Activated CD4-positive, CD25-positive, alpha-beta regulatory T cell treated with anti-CD3 and anti-CD28 coated beads, Interleukin-2, amount 50 U/mL, for 24 hours (primary cell): ENCODE results near the gene CCDC97.
"Not testable (repeated sequence)": the region's sequence is repeated elsewhere in the genome, so short reads cannot be mapped to it uniquely, and the experiment has no call there.

Experiments
- ATAC-seq, 2 donors: fragments of 150-1000 bp; cut with Tn5 transposase; one replicate each; pipeline ENCODE4 v1.10.0; 2021; ENCODE audit warnings: mild to moderate bottlenecking in 1 of 2, moderate library complexity in 1 of 2

CCDC97 gene

DNA sequence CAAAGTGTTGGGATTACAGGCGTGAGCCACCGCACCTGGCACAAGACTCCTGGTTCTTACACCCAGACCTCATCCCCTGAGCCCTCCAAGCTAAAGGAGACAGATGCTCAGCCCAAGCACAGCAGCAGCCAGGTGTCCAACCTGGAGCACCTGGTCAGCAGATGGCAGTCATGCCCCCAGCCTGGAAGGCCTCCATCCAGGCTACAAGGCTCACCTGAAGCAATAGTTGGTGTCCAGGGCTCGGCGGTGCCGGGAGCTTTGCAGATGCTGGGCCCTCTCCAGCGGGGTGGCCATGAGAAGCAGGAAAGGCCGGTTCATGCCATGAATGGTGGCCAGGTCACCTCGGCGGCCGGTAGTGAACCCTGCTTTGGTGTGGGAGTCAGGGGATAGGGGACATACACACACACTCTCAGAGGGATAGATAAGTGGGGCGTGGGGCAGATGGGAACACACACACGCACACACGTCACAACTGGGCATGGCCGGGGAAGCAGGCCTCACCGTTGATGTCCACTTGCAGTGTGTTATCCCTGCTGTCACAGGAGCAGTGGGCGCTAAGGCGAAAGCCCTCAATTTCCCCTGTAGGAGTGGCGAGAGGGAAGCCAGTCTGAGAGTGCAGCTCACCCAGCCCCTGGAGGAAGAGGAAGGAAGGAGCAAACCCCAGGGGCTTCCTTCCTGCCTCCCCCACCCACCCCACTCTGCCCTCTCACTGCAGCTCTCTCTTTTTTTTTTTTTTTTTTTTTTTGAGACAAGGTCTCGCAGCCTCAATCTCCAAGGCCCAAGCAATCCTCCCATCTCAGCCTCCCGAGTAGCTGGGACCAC, 31.9 kb downstream of the CCDC97 start:
- ATAC-seq: no peak

DNA sequence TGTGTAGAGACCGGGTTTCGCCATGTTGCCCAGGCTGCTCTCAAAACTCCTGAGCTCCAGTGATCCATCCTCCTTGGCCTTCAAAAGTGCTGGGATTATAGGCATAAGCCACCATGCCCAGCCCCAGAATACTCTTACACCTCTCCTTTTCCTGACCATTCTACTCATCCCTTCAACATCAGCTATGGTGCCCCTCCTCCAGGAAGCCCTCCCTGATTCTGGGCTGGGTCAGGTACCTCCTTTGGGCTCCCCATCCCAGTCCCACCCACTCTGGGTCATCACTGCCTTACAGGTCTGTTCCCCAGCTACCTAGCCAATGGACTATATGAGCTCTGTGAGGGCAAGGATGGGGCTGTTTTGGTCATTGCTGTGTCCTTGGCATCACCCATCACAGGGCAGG, 34.2 kb downstream of the CCDC97 start:
- ATAC-seq: no peak

DNA sequence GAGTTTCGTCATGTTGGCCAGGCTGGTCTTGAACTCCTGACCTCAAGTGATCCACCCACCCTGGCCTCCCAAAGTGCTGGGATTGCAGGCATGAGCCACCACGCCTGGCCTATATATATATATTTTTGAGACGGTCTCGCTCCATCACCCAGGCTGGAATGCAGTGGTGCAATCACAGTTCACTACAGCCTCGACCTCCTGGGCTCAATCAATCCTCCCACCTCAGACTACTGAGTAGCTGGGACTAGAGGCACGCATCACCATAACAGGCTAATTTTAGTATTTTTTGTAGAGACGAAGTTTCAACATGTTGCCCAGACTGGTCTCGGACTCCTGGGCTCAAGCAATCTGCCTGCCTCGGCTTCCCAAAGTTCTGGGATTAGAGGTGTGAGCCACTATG, 36.9 kb downstream of the CCDC97 start:
- ATAC-seq: not testable (repeated sequence)

DNA sequence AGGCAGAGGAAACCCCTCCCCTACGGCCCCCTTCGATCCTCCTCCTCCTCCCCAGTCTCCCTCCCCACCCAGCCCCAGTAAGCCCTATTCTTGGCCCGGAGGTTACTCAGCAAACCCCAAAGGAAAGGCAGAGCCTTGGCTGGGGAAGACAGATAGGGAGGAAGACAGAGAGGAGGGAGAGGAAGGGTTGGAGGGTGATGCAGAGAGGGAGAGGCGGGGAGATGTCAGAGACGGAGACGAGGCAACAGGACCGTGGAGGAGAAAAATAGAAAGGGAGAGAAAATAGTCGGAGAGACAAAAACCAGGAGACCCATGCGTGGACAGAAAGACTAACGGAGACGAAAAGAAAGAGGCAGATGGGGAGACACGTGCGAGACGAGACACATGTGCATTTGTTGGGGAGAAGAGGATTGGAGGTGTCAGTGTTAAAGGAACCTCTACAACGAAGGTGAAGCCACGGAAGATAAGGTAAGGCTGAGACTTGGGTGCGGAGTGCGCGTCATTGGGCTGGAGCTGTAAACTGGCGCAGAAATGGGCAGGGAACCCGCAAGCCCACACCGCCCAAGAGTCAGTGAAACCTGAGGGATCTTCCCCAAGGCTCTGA, 40.9 kb downstream of the CCDC97 start:
- ATAC-seq: peak; percentile 5 to 12

DNA sequence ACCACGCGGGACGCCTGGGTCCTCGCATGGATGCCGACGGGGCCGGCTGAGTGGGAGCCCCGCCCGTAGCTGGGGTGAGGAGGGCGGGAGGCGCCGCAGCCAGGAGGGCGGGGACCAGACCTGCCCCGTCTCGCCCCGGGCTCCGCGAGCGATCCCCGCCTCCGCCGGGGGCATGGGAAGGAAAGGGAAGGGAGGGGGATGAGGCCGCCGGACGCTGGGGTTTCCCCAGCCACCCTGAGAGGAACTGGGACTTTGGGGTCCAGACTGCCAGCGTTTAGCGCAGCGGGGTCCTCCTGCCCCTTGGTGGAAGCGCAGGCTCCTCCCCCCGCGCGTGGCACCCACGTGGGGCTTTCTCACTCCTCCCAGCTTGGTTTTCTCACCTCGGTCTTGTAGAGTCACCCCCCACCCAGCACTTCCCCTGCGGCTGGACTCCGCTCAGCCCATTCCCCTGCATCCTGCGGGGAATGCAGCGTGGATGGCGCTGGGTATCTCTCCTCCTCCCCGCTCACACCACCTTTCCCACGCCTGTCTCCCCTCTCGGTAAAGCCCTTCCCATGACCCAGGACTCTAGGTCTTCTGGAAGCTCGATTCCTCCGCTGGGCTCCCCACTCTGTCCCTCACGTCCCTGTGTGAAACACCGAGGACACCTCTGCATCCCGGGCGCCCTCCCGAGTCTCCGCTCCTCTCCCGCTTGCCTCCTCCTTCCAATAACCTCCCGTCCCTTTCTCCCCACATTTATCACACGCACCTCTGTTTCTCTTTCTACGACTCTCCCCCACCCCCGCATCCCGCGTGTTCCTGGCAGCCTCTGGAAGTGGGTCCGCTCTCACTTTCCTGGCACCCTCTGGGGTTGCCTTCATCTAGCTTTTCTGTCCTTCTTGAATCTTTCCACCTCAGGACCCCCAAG, 41.6 kb downstream of the CCDC97 start:
- ATAC-seq: peak; percentile 64 to 69

DNA sequence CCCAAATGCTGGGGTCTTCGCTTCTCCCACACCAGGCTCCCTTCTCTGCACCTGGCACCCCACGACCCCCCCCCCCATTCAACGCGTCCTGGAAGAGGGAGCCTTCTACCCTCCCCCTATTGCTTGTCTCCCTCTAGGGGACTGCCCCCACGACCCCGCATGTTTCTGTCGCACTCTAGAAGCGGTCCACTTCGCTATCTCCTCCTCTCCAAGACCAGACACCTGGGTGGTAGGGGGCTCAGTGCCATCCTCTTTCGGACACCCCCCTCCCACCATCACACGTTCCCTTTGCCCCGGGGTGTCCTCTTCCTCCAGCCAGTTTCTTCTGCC, 42.3 kb downstream of the CCDC97 start:
- ATAC-seq: no peak

DNA sequence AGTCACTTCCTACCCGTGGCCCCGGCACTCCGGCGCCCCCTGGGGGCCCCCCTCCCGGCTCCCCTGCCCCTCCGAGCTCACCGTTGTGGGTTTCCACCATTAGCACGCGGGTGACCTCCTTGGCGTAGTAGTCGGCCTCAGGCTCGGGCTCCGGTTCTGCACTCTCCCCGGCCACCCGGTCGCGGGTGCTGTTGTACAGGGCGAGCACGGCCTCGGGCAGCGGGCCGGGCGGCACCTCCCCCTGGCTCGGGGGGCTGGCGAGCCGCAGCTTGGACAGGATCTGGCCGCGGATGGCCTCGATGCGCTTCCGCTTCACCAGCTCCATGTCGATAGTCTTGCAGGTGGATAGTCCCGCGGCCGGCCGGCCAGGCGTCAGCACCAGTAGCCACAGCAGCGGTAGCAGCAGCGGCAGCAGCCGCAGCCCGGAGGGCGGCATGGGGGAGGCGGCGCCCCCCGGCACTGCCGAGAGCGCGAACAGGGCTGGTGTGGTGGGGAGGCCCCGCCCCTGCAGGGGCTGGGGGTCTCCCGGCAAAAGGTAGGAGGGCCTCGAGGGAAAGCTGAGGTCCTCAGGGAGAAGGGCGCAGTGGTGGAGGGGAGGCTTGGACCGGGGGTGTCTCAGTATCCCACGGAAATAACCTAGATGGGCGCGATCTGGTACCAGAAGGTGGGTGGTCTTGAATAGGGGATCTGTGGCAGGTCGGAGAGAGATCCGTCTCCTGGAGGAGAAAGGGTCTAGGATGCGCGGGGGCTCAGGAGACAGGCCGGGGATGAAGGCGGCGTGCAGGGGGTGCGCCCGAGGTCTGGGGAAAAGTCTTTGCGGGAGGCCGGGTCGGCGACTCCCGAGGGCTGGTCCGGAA, 42.9 kb downstream of the CCDC97 start:
- ATAC-seq: peak; percentile 23 to 30

DNA sequence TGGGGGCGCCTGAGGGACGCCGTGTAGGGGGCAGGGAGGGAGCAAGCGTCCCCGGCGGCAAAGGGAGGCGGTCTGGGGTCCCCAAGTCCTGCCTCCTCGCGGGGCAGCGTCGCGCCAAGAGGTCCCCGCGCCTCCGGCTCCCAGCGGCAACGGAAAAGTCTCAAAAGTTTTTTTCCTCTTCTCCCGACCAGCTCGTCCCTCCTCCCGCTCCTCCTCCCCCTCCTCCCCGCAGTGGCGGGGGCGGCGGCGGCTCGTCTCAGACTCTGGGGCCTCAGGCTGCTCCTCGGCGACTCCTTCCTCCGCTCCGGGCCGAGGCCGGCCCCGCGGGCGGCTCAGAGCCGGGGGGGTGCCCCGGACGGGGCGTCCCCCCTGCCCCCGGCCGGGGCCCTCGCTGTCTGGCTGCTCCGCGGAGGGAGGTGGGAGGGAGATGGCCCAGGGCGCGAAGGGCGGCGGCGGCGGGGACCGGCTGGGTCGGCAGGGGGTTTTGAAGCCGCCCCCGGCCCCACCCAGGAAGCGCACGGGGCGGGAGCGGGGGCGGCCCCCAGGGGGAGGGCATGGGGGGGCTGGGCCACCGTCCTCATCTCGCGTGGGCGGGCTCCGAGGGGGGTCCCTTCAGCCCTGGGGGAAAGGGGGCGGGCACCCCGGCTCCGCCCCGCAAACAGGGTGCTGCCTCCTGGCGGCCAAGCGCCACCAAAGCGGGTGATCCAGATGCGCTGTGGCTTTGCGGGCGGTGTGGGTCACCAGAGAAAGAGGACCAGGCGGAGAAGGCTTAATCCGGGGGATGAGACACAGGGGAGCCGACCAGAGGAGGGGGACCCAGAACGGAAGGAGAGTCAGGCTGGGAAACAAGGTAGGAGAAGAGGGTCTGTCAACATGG, 43.7 kb downstream of the CCDC97 start, which contains the start of gene TGFB1:
TSS of gene TGFB1 (minus strand) at position 457 of the 877 bp plus-strand sequence. CDS start 878 bp downstream, outside the sequence.
- peak; percentile 39 to 40 for ATAC-seq

DNA sequence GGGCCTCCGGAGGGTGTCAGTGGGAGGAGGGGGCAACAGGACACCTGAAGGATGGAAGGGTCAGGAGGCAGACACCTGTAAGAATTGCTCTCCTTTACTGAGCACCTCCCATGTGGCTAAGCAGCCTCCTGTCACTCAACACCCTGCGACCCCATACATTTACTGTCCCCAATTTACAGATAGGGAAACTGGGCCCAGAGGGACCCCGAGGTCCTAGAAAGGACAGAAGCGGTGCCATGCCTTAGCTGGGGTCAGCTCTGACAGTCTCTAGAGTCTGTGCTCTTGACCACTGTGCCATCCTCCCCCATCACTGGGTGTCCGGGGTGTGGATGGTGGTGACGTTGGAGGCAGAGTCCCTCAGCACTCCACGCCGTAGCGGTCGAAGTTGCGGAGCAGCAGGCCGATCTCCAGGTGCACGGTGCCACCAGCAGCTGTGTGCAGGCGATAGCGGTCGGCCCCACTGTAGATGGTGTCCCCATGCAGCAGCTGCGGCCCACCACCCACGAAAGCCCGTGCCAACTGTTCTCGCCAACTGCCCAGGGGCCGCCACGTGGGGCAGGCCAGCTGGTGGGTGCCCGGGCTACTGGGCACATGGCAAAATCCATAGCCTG, 44.5 kb downstream of the CCDC97 start:
- ATAC-seq: no peak

DNA sequence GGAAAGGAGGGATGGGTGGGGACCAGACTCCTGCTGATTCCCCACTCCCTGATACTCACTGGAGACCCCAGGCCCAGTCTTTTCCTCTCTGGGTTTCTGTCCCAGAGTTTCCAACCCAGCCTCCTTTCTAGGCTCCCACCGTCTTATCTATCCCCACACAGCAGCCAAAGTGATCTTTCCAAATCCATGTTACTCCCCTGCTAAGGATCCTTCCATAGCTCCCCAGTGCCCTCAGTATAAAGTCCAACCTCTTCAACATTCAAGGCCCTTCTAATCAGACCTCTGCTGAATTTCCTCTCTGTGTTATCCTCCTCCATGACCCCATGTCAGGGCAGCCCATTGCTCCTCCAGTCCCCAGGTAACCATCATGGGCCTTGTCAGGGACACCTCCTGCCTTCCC, 45.1 kb downstream of the CCDC97 start:
- no peak for ATAC-seq

DNA sequence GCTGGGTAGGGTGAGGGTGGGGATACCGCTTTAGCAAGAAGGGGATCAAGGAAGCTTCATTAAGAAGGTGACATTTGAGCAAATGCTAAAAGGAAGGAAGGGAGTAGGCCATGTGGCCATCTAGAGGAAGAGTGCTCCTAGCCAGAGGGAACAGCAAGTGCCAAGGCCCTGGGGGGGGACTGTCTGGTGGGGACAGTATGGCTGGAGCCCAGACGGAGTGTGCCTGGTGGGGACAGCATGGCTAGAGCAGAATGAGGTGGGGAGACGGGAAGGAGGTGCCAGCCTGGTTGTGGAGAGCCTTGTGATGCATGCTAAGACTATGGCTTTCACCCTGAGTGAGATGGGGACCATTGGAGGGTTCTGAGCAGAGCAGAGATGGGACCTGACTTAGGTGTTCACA, 45.8 kb downstream of the CCDC97 start:
- ATAC-seq: no peak

DNA sequence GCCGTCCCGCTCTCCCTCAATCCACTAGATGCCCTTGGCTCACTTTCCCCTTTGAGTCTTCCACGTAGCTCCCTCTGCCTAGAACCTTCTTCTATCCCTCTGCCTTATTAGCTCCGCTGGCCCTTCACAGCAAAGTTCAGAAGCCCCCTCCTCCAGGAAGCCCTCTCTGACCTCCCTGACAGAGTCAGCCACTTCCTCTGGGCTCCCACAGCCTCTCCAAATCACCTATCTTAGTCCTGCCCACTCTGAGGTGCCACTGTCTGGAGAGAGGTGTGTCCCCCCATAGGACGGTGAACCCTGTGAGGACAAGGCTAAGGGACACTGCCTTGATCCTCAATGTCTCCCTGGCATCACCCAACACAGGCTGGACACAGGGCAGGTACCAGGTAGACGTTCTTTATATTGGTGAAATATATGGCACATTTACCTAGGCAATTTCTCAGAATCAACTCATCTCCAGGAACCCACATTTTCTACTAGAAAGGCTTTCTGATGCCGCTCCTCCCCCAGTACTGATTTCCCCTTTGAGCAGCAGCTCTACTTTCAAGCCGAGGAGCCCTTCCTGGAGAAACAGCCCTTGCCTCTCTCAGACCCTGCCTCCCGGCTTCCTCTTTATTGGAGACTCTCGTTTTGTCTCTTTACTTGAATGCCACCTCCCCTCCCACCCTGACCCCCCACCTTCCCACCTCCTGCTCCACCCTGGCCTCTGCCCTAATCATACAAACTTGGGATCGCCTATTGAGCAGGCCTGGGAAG, 47.2 kb downstream of the CCDC97 start:
- ATAC-seq: no peak

DNA sequence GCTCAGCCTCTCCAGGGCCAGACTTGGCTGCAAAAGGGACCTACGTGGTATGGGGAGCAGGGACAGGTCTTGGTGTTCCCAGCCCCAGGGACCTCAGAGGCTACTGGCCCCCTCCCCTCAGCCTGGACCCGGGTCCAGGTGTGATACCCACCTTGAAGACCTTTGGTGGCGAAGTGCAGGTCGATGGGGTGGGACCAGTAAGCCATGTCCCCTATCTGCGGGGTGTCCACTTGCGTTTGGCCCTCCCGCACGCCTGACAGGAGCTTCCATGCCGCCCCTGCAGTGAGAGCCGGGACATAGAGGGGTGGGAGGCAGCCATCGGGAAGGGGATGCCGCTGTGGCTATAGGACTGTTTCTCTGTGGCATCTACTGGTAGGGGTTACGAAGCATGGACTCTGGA, 47.8 kb downstream of the CCDC97 start:
- ATAC-seq: no peak

DNA sequence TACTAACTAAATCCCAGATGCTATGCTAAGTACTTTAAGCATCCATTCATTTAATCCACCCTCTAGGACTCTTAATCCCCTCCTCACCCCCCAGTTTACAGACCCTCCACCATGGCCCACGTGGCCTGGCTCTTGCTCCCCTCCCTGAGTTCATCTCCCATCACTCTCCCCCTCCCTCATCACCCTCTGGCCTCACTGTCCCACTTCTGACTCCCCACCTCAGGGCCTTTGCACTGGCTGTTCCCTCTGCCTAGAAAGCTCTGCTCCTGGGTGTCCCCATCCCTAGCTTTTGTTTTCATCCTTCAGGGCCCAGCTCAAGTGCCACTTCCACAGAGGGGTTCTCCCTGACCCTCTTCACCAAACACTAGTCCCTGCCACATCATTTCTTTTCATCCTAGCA, 49.8 kb downstream of the CCDC97 start:
- ATAC-seq: no peak

DNA sequence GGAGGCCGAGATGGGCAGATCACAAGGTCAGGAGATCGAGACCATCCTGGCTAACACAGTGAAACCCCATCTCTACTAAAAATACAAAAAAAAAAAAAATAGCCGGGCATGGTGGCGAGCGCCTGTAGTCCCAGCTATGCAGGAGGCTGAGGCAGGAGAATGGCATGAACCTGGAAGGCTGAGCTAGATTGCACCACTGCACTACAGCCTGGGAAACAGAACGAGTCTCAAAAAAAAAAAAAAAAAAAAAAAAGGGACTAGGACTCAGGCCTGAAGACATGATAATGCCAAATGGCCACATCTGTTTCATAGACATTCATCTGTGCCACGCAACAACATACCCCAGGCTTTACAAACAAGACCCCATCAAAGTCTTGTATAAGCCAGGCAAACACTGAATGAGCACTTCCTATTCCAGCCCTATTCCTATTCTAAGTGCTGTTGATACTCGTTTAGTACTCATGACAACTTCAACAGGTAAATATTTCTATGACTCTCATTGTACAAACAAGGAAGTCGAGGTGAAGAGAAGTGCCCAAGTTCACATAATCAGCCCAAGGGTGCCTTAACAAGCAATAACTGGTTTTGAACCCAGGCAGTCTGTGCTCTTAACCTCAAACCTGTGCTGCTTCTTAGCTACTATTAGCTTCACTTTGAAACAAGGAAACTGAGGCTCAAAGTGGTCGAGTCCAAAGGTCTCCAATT, 52.3 kb downstream of the CCDC97 start:
- ATAC-seq: no peak

DNA sequence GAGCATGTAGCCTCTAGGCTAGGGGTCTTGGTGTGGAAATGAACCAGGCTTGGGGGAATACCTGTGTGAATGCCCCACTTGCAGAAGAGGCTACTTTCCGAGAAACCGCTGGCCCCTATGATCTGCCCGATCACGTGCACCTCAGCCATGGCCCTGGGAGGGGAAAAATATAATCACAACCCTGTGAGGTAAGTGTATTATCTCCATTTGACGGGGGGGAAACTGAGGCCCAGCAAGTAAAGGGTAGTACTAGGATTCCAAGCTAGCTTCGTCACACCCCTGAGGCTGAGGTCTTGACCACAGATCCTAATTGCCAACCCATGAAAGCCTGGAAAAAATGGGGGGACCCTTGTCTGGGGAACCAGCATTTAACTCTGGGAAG, 53.4 kb downstream of the CCDC97 start:
- ATAC-seq: no peak

DNA sequence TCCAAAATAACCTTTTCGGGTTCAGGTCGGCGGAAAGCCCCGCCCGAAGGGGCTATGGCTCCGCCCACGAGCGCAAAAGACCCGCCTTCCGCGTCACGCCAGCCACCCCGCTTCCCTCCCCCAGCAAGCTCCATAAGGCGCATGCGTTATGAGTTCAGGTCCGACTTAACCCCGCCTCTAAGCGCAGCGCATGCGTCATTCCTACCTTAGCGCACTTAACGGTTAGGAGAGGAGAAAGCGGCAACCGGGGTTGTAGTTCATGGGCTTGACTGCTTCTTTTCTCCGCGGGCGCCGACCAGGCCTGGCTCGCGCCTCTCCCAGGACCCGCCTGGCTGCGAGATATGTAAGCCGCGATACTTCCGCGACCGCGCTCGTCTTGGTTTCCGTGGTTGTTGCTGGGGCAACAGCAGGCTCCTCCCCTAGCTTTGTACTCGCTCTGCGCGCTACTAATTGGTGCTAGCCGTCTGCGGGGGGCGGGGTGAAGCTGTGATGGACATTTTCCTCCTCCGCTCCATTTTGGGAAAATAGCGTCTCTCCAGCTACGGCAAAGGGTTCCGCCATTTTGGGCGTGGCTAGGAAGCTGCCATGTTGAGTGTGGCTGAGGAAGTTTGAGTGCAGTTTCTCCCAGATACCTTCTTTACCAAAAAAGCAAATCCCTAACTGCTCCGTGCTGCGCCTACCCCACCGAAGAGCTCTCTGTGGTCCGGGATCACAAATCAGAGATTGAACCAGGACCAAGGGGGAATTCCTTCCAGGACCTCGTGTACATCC, 54.0 kb downstream of the CCDC97 start, which contains the start of gene B9D2:
TSS of gene B9D2 (minus strand) at position 397 of the 771 bp plus-strand sequence. CDS start 630 bp downstream, outside the sequence.
- ATAC-seq: peak; percentile 98
